ENCODE data around the gene APELA.
"Not testable (repeated sequence)": the region's sequence is repeated elsewhere in the genome, so short reads cannot be mapped to it uniquely, and the experiment has no call there.

The APELA gene

DNA sequence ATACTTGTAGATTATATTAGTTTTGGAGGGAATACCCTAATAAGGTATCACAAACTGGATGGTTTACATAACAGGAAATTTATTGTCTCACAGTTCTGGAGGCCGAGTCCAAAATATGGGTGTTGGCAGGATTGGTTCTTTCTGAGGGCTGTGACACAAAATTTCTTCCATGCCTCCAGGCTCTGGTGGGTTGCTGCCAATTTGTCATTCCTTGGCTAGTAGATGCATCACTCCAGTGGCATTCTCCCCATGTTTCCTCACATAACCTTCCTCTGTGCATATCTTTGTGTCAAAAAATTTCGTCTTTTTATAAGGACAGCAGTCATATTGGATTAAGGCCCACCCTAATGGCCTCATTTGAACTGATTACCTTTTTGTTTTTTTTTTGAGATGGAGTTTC, 49.3 kb downstream of the APELA start:
- DNase-seq (ENCODE audit: low spot score): no peak

DNA sequence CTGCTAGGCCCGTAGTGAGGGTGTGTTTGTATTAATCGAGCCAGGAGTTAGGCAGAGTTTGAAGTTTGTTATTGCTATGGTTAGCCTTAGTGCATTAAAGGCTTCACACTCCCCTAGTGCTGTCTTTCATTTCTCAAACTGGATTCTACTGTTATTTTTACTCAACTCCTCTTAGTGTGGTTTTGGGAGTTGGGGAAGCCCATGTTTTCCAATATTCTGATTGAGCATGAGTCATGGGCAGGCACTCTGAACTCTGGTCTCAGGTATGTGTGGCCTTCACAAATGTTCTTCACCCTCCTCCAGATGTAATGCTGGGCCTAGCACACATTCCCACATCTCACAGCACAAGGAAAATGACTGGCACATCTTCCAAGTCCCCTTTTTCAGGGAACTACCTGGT, 50.1 kb downstream of the APELA start:
- not testable (repeated sequence) for DNase-seq (ENCODE audit: low spot score)

DNA sequence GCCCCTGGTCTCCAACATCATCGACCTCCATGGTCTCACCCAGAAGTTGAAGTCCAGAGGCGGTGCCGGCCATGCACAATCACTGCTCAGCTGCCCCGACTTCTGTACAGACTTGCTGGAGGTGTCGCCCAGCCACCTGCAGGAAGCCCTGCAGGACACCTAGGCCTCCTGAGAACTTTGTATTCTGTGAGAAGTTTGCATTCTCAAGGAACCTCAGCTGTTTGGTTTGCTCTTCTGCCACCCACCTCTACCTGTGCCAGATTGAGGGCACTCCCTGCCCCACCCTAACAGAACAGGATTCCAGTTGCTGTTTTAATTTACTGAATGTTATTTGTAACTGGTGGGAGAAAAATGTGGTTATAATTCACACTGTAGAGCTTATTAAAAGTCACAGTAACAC, 53.7 kb downstream of the APELA start:
- DNase-seq (ENCODE audit: low spot score): no peak

DNA sequence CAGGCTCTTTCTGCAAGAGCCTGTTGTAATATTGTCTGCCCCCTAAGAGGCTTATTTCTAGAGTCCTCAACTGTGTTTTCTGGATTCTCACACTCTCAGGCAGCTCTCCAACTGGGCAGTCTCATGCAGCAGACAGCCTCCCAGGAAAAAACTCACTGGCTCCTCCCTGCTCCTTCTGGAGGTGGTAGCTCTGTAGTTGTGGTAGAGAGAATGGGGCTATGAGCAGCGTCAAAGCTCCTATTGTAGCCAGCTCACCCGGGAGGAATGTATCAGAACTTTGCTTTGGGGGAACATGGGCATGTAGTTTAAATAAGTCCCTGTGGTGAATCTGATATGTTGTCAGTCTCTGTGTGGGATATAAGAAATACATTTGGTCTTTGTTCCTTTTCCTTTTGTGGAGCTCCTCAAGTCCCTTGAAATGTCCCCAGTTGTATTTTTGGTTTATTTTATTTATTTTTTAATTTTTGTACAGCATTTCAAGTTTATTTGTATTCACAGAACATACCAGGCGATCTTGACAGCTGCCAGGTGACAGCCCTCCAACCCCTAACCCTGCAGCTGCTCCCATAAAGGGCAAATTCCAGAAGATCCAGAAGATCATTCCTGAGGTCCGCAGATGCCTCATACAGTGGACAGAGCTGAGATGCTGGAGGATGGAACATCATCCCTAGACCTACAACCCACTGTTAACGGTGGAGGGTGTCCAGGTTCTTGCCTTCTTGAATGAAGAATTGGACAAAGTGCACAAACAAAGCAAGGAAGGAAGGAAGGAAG, 54.8 kb downstream of the APELA start:
- DNase-seq (ENCODE audit: low spot score): peak; percentile 12

DNA sequence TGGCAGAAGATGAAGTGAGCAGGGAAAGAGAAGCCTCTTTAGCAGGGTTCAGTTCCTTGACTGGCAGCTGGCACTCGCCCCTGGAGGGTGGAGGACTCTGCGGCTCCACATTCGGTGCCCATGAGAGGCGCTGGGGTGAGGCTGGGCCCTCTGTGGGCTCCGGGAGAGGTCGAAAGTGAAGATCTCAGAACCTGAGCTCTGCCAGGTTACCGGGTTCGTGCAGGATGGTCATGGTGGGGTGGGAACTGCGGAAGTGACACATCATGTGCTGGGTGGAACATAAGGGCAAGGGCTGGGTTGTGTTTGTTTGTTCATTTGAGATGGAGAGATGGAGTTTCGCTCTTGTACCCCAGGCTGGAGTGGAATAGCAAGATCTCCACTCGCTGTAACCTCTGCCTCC, 56.3 kb downstream of the APELA start:
- DNase-seq (ENCODE audit: low spot score): no peak

DNA sequence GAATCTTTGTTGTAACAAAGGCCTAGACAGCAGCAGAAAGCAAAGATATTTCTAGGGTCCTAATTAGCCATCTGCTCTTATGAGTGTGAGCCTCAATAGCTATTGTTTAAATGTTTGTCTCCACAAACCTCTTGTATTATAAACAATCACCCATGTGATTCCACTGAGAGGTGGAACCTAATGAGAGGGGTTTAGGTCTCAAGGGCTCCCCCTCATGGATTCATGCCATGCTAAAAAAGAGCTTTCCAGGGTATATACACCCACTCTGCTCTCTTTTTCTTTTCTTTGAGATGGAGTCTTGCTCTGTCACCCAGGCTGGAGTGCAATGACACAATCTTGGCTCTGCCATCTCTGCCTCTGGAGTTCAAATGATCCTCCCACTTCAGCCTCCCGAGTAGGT, 58.4 kb downstream of the APELA start:
- DNase-seq (ENCODE audit: low spot score): no peak

DNA sequence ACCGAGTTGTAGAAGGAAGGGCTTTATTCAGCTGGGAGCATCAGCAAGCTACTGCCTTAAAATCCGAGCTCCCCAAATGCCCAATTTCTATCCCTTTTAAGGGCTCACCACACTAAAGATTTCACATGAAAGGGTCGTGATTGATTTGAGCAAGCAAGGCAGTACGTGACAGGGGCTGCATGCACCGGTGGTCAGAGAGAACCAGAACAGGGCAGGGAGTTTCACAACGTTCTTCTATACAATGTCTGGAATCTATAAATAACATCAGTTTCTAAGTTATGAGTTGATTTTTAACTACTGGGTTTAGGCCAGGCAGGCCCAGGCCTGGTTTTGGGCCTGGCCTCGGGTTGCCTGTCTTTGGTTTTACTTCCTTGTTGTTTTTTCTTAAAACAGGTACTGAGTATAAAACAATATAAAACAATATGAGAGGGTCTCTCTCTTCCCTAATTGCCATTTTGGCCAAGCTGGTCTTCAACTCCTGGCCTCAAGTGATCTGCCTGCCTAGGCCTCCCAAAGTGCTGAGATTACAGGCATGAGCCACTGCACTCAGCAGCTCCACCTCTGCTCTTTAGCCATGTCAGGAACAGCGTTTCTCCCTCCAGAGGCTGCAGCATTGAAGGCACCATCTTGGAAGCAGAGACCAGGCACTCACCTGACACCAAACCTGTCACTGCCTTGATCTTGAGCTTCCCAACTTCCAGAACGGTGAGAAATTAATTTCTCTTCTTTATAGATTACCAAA, 59.1 kb downstream of the APELA start:
- DNase-seq (ENCODE audit: low spot score): not testable (repeated sequence)

DNA sequence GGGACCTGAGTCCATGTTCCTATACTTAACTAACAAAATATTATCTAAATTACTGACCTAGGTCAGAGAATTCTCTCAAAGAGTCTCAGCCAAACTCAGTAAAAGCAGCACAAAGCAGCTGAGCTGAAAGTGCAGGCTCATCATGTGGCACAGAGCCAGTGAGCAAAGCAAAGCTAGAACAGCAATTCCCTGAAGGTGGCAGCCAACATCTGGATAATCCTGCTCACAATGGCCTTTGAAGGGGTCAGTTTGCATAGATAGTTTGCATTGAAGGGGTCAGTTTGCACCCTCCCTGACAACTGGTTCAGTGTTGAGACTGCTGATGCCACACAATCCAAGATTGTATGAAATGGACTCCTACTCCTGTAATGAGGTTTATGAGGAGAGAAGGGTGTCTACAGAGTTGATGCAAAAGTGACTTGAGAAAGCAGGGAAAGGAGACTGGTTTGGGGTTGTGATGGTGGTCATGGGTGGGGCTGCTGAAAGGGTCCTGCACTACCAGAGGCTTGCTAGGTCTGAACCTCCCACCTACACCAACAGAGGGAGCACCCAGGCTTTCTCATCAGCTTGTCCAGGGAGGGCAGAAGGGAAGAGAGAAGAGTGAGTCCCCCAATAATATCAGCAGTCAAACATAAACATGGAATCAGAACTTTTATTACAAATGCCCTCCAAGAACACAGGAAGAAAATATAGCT, 60.7 kb downstream of the APELA start:
- no peak for DNase-seq (ENCODE audit: low spot score)

DNA sequence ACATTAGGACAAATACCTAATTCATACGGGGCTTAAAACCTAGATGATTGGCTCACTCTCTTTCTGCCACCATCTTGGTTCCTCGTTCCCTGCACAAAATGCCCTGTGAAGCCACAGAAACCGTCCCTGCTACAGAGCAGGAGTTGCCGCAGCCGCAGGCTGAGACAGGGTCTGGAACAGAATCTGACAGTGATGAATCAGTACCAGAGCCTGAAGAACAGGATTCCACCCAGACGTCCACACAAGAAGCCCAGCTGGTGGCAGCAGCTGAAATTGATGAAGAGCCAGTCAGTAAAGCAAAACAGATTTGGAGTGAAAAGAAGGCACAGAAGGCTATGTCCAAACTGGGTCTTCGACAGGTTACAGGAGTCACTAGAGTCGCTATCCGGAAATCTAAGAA, 66.2 kb downstream of the APELA start:
- no peak for DNase-seq (ENCODE audit: low spot score)

DNA sequence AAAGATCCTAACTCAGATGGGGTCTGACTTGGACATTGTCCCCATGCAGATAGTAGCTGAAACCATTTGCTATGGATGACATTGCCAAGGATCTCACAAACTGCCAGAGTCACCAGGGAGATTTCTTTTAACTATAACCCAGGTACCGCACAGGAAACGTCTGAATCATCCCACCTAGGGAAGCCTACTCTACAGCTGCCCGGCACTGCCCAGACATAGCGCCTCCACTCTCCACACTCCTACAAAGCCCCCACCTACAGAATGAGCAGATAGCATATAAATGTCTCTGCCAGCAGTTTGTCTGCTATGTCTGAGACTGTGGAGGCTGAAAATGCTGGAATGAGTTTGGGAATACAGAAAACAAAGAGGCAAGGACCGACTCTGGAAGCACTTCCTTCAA, 68.2 kb downstream of the APELA start:
- DNase-seq (ENCODE audit: low spot score): no peak

DNA sequence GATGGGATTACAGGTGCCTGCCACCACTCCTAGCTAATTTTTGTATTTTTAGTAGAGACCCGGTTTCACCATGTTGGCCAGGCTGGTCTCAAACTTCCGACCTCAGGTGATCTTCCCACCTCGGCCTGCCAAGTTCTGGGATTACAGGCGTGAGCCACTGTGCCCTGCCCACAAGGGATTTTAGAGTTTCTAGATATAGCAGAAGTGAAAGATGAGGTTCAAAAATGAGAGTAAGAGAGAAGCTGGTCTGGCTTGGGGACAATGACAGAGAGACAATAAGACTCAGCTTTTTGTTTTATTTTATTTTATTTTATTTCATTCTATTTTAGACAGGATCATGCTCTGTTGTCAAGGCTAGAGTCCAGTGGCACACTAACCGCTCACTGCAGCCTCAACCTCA, 69.8 kb downstream of the APELA start:
- DNase-seq (ENCODE audit: low spot score): no peak
